HPDE6-E6E7 (cell line): ENCODE data around the gene LRRC37A3.
"Not testable (repeated sequence)": the region's sequence is repeated elsewhere in the genome, so short reads cannot be mapped to it uniquely, and the experiment has no call there.

ENCODE experiments used
- DNase-seq: peaks from one replicate; pipeline ENCODE4 v3.0.0; 2011; ENCODE audit warnings: missing footprints; ENCODE audit errors: extremely low spot score

Gene LRRC37A3

DNA sequence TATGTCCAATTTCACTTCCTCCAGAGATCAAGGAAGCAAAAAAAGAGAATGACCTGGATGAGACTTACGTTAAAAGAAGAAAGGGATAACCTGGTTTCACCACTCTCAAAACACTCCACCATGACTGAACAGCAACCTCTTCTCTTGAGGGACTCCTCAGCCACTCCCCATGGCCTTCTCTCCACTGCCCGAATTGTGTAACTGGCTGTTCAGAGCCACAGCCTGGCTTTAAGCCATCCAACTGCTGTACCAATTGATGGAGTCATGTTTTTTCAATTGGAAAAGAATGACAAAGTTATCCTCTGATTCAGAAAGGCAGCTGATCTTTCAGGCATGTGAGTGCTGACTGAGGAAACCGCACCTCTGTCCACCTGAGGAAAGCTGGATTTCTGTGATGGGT, 85.2 kb downstream of the LRRC37A3 start:
- DNase-seq, result peak; percentile 23

- DNase-seq, result not testable (repeated sequence)
These were observed 88.6 kb downstream of the LRRC37A3 start for GRCh38 chr17:64830631-64831040.

DNA sequence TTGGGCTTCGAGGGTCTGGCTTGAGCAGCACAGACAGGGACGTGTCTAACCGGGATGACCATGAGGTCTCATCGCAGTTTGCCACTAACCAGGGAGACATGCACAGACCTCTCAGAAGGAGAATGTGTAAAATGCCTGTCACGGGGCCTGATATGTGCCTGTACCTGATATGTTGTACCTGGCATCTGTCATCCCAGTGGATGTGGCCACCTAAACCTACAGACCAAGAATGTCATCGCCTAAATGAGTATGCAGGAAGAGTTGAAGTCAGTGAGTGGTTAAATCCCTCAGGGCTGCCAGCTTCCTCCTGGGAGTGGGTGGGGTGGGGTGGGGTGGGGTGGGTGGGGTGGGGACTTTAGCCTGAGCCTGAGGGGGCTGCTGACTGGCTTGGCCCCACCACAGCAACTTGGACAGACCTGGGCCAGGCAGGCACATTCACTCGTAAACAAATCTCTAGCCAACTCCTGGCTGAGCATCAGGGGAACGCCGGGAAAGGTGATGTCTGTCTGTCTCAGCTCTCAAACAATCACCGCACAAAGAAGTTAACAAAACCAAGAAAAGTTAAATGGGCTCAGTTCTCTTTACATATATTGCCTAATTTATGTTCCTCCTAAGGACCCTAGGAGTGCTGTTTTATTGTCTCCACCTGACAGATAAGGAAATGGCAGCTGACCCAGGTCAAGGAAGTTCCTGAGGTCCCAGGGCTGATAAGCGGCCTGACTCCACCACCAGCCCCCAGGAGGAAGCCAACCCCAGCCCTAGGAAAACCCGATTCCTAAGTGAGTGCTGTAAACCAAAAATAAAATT, 89.3 kb downstream of the LRRC37A3 start:
- not testable (repeated sequence) for DNase-seq

DNA sequence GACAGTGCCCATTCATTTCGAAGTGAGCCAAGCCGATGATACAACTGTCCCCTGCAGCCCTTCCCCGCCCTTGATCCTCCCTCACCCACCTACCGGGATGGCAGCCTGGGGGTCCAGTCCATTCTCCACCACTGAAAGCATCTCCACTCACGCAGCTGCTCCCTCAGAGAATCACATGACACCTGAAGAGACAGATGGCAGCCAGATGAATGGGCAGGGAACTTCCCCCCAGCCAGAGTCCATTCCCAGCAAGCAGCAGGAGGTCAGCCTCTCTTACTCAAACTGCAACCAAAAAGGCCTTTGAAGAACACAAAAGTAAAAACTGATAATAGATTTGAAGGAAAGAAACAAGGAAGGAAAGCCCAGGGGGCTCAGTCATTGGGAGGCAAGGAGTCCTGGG, 90.2 kb downstream of the LRRC37A3 start:
- not testable (repeated sequence) for DNase-seq

DNA sequence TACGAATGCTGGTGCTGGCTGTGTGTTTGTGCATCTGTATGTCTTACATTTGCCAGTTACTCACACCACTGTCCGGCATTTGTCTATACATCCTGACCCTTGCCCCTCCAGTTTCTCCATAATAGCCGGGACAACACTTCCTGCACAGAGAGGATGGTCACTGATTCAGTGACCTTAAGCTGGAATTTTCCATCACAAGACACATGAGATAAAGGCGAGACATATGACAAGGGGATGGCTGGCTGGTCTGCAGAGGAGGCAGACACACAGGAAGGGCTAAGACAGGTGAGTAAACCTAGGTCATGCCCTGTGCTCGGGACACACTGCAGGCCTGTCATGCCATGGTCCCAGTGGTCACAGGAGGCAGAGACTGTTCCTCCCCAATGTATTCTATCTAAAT, 100.4 kb downstream of the LRRC37A3 start:
- not testable (repeated sequence) for DNase-seq

DNA sequence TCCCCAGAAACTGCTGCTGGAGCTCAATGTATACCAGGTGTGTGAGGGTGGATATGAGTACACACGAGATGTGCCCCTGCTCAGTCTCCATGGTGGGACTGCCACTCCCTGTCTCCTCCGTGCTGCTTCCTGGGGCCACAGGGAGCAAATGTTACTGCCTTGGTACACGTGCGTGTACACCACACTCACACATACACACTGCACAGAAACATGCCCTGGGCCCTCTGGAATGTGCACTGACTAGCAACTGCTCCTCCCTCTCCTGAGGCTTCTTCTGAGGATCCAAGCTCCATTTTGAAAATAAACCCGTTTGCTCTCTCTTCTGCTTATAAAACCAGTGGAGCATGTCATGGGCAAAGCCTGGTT, 103.5 kb downstream of the LRRC37A3 start:
- not testable (repeated sequence) for DNase-seq

- DNase-seq, result not testable (repeated sequence)
These were observed 104.1 kb downstream of the LRRC37A3 start for GRCh38 chr17:64814993-64815832.

- DNase-seq, result peak; percentile 29
These were observed 110.9 kb downstream of the LRRC37A3 start for GRCh38 chr17:64808178-64808977.
